ENCODE measurements around the gene NT5DC1.

DNA sequence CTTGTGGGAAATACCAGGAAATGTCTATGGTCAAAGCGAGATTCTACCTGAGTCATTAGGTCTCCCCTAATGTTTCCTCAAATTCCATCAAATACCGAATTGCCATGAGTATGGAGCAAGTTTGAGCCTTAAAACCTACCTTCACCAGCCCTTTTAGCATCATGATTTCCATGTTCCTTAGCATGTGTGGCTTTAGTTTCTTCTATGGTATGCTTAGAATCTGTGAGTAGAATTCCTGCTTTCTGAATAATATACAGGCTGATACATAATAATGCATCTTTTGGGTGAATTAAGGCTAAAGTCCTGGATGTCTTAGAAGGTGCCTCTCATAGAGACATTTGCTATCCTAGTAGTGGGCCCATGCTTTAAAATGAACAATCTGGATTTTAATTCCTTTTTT is 121.3 kb downstream of the NT5DC1 start:
- TF ChIP-seq, protein P1, sequence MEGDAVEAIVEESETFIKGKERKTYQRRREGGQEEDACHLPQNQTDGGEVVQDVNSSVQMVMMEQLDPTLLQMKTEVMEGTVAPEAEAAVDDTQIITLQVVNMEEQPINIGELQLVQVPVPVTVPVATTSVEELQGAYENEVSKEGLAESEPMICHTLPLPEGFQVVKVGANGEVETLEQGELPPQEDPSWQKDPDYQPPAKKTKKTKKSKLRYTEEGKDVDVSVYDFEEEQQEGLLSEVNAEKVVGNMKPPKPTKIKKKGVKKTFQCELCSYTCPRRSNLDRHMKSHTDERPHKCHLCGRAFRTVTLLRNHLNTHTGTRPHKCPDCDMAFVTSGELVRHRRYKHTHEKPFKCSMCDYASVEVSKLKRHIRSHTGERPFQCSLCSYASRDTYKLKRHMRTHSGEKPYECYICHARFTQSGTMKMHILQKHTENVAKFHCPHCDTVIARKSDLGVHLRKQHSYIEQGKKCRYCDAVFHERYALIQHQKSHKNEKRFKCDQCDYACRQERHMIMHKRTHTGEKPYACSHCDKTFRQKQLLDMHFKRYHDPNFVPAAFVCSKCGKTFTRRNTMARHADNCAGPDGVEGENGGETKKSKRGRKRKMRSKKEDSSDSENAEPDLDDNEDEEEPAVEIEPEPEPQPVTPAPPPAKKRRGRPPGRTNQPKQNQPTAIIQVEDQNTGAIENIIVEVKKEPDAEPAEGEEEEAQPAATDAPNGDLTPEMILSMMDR (IDR thresholded peaks at IDR 0.05): no peak
- no peak for TF ChIP-seq POLR2A (IDR thresholded peaks at IDR 0.05)

Measured in adrenal gland (tissue), 5 donors.